Activated CD8-positive, alpha-beta T cell treated with anti-CD3 and anti-CD28 coated beads, Interleukin-2, amount 10 ng/mL, durations not matched to agents 7 days and 5 days (primary cell): Measurements from ENCODE around the gene TMEM40. TPM values are rescaled to one million over a fixed set of nuclear protein-coding genes. Genes with fewer than 3 reads are reported as not detected.

Experiments
- ATAC-seq: fragments of 150-1000 bp; cut with Tn5 transposase; one replicate; pipeline ENCODE4 v1.10.0; 2021; ENCODE audit warnings: moderate library complexity
- CTCF ChIA-PET: fragments of 350-600 bp; sonication (Branson Sonifier 250); formaldehyde crosslinking; loops from one replicate; lab custom pipeline; 2021; ENCODE audit warnings: antibody characterized with exemption; lab: Charles Lee
- POLR2A ChIA-PET: fragments of 350-600 bp; sonication (Branson Sonifier 250); formaldehyde crosslinking; loops from one replicate; lab custom pipeline; 2021; ENCODE audit warnings: antibody characterized with exemption; lab: Charles Lee
- DNase-seq: peaks from one replicate; pipeline ENCODE4 v3.0.0-alpha.2; 2020
- H3K27ac Mint-ChIP-seq: one replicate; pipeline ENCODE4 v1.8.0; 2021; ENCODE audit warnings: mild to moderate bottlenecking, mixed read lengths
- H3K27me3 Mint-ChIP-seq: one replicate; pipeline ENCODE4 v1.8.0; 2021; ENCODE audit warnings: low read depth, mixed read lengths
- H3K36me3 Mint-ChIP-seq: one replicate; pipeline ENCODE4 v1.8.0; 2021; ENCODE audit warnings: low read depth, mixed read lengths
- H3K4me1 Mint-ChIP-seq: one replicate; pipeline ENCODE4 v1.8.0; 2021; ENCODE audit warnings: low read depth, mixed read lengths
- H3K4me3 Mint-ChIP-seq: one replicate; pipeline ENCODE4 v1.8.0; 2021; ENCODE audit warnings: mild to moderate bottlenecking, mixed read lengths
- H3K9me3 Mint-ChIP-seq: one replicate; pipeline ENCODE4 v1.8.0; 2022; ENCODE audit warnings: mixed read lengths; ENCODE audit not compliant: insufficient read depth
- total RNA-seq, 2 experiments: library from RNA; stranded (reverse); gene quantifications; one replicate each; pipeline ENCODE4 v1.2.3, GENCODE V29; 2021

The TMEM40 gene
- total RNA-seq, 2 experiments from 2014 or later = not detected

DNA sequence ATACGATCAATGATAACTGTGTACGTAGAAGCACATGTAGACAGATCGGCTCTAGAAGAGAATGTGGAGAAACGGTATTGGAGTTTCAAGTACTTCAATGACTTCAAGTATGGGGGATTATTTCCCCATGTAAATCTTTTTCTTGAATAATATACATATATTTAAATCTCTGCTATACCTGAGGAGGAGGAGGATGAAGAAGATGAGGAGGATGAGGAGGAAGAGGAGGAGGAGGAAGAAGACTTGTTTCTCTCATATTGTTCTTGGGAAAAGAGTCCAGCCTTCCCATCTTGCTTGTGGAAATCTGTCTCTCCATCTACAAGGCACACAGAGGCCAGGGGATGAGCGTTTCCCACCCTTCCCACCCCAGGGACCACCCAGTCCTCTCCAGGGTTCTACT is 10.6 kb downstream of the TMEM40 start:
- peaks cover 8% of the 10 kb centered on the region for H3K4me1 Mint-ChIP-seq
- H3K27me3 Mint-ChIP-seq = peaks cover 12% of the 10 kb centered on the region
- CTCF ChIA-PET = interaction anchor here (1.1 to 1.2 kb wide), 2 partner anchors 28 to 62 kb away, joined by 4 read pairs; no protein-coding TSS in a partner anchor

DNA sequence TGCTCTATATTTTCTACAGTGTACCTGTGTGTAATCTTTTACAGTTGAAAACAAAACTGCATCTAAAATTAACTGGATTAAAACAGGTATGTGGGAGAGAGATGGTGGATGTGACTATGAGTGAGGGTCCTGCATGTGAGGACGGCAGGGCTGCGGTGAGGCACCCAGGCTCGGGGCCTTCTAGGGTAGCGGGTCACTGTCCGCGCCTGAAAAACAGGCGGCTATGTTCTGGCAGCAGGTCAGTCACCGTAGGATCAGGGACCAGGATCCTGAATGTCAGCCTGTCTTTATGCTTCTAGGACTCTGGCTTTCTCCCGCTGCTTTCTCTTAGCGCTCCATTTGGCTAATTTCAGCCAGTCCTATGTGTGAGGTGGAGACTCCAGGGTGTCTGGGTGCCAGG is 12.6 kb downstream of the TMEM40 start:
- Mint-ChIP-seq H3K4me3 (no peak overlapping the region), H3K27ac (no peak overlapping the region), H3K36me3 (no peaks in the 10 kb centered on the region), H3K4me1 (peaks cover 8% of the 10 kb centered on the region), H3K9me3 (no peaks in the 10 kb centered on the region), H3K27me3 (peaks cover 11% of the 10 kb centered on the region)
- DNase-seq = no peak
- ChIA-PET POLR2A (no interaction called here), CTCF (no interaction called here)
- no peak for ATAC-seq

More for the DNA sequence above, 10.6 kb downstream of the TMEM40 start:
- POLR2A ChIA-PET = no interaction called here
- no peak for DNase-seq
- H3K9me3 Mint-ChIP-seq = no peaks in the 10 kb centered on the region
- ATAC-seq = no peak
- no peak overlapping the region for H3K4me3 Mint-ChIP-seq
- H3K36me3 Mint-ChIP-seq = no peaks in the 10 kb centered on the region
- no peak overlapping the region for H3K27ac Mint-ChIP-seq

DNA sequence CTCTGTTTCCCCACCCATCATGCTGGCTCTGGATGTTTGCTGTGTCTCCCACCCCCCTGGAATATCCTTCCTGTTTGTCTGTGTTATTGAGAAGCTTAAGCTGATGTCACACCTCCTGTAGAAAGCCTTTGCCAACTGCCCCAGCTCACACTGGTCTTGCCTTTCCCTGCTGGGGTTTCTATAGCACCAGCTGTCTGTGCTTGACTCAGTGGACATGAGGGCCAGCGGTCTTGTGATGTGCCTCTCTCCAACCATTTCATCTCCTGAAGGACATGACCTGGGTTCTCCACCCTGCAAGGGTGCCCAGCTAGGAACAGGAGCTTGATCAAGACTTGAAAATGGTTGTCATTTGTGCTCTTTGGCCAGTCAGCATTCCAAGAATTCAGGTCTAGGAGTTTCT is 14.7 kb downstream of the TMEM40 start:
- POLR2A ChIA-PET = interaction anchor here (0.6 kb wide), 1 partner anchor 23 kb away, joined by 3 read pairs; no protein-coding TSS in a partner anchor
- Mint-ChIP-seq H3K4me1 (no peaks in the 10 kb centered on the region), H3K27ac (no peak overlapping the region), H3K36me3 (no peaks in the 10 kb centered on the region), H3K9me3 (no peaks in the 10 kb centered on the region), H3K4me3 (no peak overlapping the region), H3K27me3 (peaks cover 11% of the 10 kb centered on the region)
- DNase-seq = no peak
- CTCF ChIA-PET = no interaction called here
- ATAC-seq = no peak

DNA sequence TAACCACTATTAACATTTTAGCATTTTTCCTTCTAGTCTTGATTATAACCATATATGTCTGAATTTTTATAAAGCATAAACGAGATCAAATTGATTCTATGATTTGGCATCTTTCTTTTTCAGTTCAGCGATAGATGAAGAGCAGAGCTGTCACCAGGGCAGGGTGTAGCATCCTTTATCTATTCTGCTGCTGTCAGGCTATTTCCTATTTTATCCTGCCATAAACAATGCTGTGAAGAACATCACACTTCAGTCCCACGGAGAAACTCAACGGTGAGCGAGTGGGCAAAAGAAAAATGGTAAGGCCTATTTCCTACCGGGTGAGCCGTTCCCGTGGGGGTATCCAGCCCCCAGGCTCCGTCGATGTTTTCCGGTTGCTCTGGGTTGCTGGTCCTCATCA is 15.5 kb downstream of the TMEM40 start:
- ATAC-seq (no peak), DNase-seq (no peak)
- Mint-ChIP-seq H3K27me3 (peaks cover 8% of the 10 kb centered on the region), H3K27ac (no peak overlapping the region), H3K4me3 (no peak overlapping the region), H3K36me3 (no peaks in the 10 kb centered on the region), H3K9me3 (no peaks in the 10 kb centered on the region), H3K4me1 (no peaks in the 10 kb centered on the region)
- POLR2A ChIA-PET = interaction anchor here (0.6 kb wide), 1 partner anchor 22 kb away, joined by 3 read pairs; no protein-coding TSS in a partner anchor
- CTCF ChIA-PET = no interaction called here

GRCh38 chr3:12742330-12743107 is 16.5 kb downstream of the TMEM40 start:
- H3K9me3 Mint-ChIP-seq = no peaks in the 10 kb centered on the region
- ChIA-PET POLR2A (no interaction called here), CTCF (no interaction called here)

GRCh38 chr3:12741209-12741608 is 17.9 kb downstream of the TMEM40 start:
- Mint-ChIP-seq H3K27me3 (peaks cover 8% of the 10 kb centered on the region), H3K4me3 (no peak overlapping the region), H3K9me3 (no peaks in the 10 kb centered on the region), H3K27ac (no peak overlapping the region), H3K36me3 (no peaks in the 10 kb centered on the region), H3K4me1 (no peaks in the 10 kb centered on the region)
- ChIA-PET CTCF (no interaction called here), POLR2A (no interaction called here)
- DNase-seq (no peak), ATAC-seq (no peak)

More at GRCh38 chr3:12742330-12743107, 16.5 kb downstream of the TMEM40 start:
- no peaks in the 10 kb centered on the region for H3K4me1 Mint-ChIP-seq
- H3K27ac Mint-ChIP-seq = no peak overlapping the region
- ATAC-seq = no peak
- H3K4me3 Mint-ChIP-seq = no peak overlapping the region
- DNase-seq = no peak
- no peaks in the 10 kb centered on the region for H3K36me3 Mint-ChIP-seq
- H3K27me3 Mint-ChIP-seq = peaks cover 8% of the 10 kb centered on the region

DNA sequence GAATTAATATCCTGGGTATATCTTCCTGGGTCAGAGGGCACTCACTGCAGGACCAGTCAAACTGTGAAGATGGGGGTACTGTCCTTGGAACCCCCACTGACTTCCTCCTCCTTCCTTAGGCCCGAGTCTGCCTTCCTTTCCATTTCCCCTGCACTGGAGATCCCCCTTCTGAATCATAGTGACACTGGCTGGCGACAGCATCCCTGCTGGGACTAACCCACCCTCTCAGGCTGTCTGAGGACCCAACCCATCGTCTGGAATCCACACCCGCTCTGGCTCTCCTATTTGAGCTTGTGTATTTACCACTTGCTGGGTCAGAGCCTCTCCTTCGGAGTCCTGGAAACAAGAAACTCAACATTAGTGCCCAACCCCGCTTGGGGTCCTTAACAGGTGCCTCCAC is 21.2 kb downstream of the TMEM40 start:
- Mint-ChIP-seq H3K27ac (no peak overlapping the region), H3K4me3 (no peak overlapping the region), H3K36me3 (no peaks in the 10 kb centered on the region), H3K4me1 (no peaks in the 10 kb centered on the region), H3K9me3 (no peaks in the 10 kb centered on the region), H3K27me3 (peaks cover 7% of the 10 kb centered on the region)
- ChIA-PET CTCF (no interaction called here), POLR2A (no interaction called here)
- DNase-seq = no peak
- no peak for ATAC-seq

DNA sequence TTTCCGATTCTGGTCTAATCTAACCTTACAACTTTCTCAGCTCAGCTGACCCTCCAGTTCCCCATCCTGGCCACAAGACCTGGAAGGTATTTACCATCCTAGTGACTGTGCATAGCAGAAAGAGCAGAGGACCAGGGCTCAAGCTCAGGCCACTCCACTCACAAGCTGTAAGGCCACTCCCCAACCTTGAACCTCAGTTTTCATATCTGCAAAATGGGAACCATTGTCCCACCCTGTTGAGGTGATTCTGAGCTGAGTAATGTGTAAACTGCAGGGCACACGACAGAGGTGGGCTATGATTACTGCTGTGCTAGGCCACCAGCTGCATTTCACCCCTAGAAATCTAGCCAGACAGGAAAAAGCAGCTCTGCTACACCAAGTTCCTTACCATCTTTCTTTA is 21.7 kb downstream of the TMEM40 start:
- ChIA-PET CTCF (no interaction called here), POLR2A (no interaction called here)
- Mint-ChIP-seq H3K9me3 (no peaks in the 10 kb centered on the region), H3K4me1 (no peaks in the 10 kb centered on the region), H3K27me3 (peaks cover 7% of the 10 kb centered on the region), H3K4me3 (no peak overlapping the region), H3K36me3 (no peaks in the 10 kb centered on the region), H3K27ac (no peak overlapping the region)
- ATAC-seq (no peak), DNase-seq (no peak)

GRCh38 chr3:12734960-12735359 is 24.1 kb downstream of the TMEM40 start:
- no peak for ATAC-seq
- no peak for DNase-seq
- H3K27ac Mint-ChIP-seq = no peak overlapping the region
- no peaks in the 10 kb centered on the region for H3K9me3 Mint-ChIP-seq
- H3K27me3 Mint-ChIP-seq = peaks cover 5% of the 10 kb centered on the region
- POLR2A ChIA-PET = no interaction called here
- no peaks in the 10 kb centered on the region for H3K4me1 Mint-ChIP-seq
- CTCF ChIA-PET = no interaction called here
- no peak overlapping the region for H3K4me3 Mint-ChIP-seq
- no peaks in the 10 kb centered on the region for H3K36me3 Mint-ChIP-seq

DNA sequence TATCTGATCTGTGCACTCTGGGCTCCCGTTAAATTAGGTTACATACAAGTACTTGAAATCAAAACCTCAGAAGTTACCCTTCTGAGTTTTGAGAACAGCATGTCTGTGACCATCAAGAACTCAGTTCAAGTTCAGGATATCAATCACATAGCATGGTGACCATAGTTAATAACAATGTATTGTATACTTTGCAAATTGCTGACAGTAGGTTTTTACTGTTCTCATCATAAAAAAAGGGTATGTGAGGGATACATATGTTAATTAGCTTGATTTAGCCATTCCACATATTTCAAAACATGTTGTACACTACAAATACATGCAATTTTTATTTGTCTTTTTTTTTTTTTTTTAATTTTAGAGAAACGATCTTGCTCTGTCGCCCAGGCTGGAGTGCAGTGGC is 25.5 kb downstream of the TMEM40 start:
- ATAC-seq = no peak
- CTCF ChIA-PET = no interaction called here

DNA sequence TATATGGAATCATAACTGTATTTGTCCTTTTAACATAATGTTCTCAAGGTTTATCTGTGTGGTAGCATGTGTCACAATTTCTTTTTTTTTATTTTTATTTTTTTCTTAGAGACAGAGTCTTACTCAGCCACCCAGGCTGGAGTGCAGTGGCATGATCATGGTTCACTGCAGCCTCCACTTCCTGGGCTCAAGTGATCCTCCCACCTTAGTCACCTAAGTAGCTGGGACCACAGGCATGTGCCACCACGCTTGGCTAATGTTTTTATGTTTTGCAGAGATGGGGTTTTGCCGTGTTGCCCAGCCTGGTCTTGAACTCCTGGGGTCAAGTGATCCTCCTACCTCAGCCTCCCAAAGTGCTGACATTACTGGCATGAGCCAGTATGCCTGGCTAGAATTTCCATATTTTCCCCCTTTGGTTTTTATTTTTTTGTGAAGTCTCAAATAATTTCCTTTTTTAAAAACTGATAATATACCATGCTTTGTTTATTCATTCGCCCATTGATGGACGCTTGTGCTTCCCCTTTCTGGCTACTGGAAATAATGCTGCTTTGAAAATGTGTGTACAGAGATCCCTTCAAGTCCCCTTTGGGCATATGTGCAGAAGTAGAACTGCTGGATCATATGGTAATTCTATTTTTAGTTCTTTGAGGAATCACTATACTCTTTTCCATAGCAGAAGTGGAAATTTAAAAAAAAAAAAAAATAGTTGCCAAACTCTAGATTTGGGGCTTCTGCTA is 28.4 kb downstream of the TMEM40 start:
- H3K9me3 Mint-ChIP-seq = no peaks in the 10 kb centered on the region
- H3K27me3 Mint-ChIP-seq = peaks cover 7% of the 10 kb centered on the region
- ChIA-PET CTCF (no interaction called here), POLR2A (no interaction called here)
- ATAC-seq (no peak), DNase-seq (no peak)
- no peaks in the 10 kb centered on the region for H3K4me1 Mint-ChIP-seq
- H3K27ac Mint-ChIP-seq = no peak overlapping the region
- no peak overlapping the region for H3K4me3 Mint-ChIP-seq
- H3K36me3 Mint-ChIP-seq = no peaks in the 10 kb centered on the region

More for the DNA sequence above, 25.5 kb downstream of the TMEM40 start:
- Mint-ChIP-seq H3K4me3 (no peak overlapping the region), H3K27ac (no peak overlapping the region), H3K36me3 (no peaks in the 10 kb centered on the region), H3K9me3 (no peaks in the 10 kb centered on the region), H3K4me1 (no peaks in the 10 kb centered on the region), H3K27me3 (peaks cover 5% of the 10 kb centered on the region)
- POLR2A ChIA-PET = no interaction called here
- no peak for DNase-seq

DNA sequence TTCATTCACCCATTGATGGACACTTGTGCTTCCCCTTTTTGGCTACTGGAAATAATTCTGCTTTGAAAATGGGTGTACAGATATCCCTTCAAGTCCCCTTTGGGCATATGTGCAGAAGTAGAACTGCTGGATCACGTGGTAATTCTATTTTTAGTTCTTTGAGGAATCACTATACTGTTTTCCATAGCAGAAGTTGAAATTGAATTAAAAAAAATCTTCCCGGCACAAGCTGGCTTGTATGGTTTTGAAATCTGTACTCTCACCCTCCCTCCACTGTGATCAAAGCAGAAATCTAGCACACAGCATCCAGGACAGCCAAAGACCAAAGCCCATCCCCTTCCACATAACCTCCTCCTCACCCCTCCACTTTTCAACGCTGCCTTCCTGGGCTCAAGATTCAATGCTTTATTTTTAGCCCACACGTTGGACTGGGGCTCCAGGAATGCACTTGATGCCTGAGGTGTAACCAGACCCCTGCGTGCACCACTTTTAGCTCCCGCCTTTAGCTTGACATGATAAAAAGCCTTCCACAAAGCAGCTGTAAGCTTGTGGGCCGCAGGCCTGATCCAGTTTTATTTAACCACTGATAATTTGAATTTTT is 29.9 kb downstream of the TMEM40 start:
- H3K4me1 Mint-ChIP-seq = no peaks in the 10 kb centered on the region
- ChIA-PET CTCF (no interaction called here), POLR2A (no interaction called here)
- ATAC-seq = no peak
- no peak overlapping the region for H3K4me3 Mint-ChIP-seq
- no peaks in the 10 kb centered on the region for H3K36me3 Mint-ChIP-seq
- H3K27me3 Mint-ChIP-seq = peaks cover 3% of the 10 kb centered on the region
- H3K9me3 Mint-ChIP-seq = no peaks in the 10 kb centered on the region
- DNase-seq = no peak
- H3K27ac Mint-ChIP-seq = no peak overlapping the region
